HepG2 (cell line): ENCODE measurements around the gene TACC3.

Experiments
- ATF6 ChIP-seq: sonication (generic); formaldehyde crosslinking; conservative IDR thresholded peaks from 2 replicates; pipeline ENCODE4 v1.4.0; 2020; ENCODE audit warnings: missing genetic modification reagents
- CAMTA2 ChIP-seq: sonication (generic); formaldehyde crosslinking; IDR thresholded peaks from 2 replicates; pipeline ENCODE4 v1.4.0; 2020; ENCODE audit warnings: mild to moderate bottlenecking, missing genetic modification reagents, borderline replicate concordance
- CEBPB ChIP-seq: IDR thresholded peaks from 2 replicates; pipeline ENCODE4 v1.6.1; 2011; ENCODE audit warnings: low read depth, low read length, improper control_type of control experiment, borderline replicate concordance
- CTCF ChIP-seq: sonication (generic); formaldehyde crosslinking; IDR thresholded peaks from 2 replicates; pipeline ENCODE4 v1.5.0; 2020; ENCODE audit warnings: mild to moderate bottlenecking, missing genetic modification reagents, moderate library complexity
- ETV6 ChIP-seq: sonication (generic); formaldehyde crosslinking; conservative IDR thresholded peaks from 2 replicates; pipeline ENCODE4 v1.4.0; 2020; ENCODE audit warnings: missing genetic modification reagents
- GZF1 ChIP-seq: sonication (generic); formaldehyde crosslinking; IDR thresholded peaks from 2 replicates; pipeline ENCODE4 v1.5.1; 2020; ENCODE audit warnings: mild to moderate bottlenecking, missing genetic modification reagents
- IRF2 ChIP-seq: IDR thresholded peaks from 2 replicates; pipeline ENCODE4 v1.6.1; 2018; ENCODE audit warnings: missing genetic modification reagents, missing compliant biosample characterization
- KDM5A ChIP-seq: fragments of 200-600 bp; sonication (generic); IDR thresholded peaks from 2 replicates; pipeline ENCODE4 v1.7.0; 2018; ENCODE audit warnings: antibody characterized with exemption, mild to moderate bottlenecking, low read length, borderline replicate concordance
- RAD21 ChIP-seq: fragments of 450-650 bp; formaldehyde crosslinking; IDR thresholded peaks from 2 replicates; pipeline ENCODE4 v1.5.0; 2020; ENCODE audit warnings: mild to moderate bottlenecking
- SP1 ChIP-seq, 2 experiments: fragments of 450-650 bp in 1 of 2; sonication (generic) in 1 of 2; formaldehyde crosslinking in 1 of 2; IDR thresholded peaks; 2 replicates each; pipeline versions ENCODE4 v1.4.0 to v1.6.1; 2016 to 2020; ENCODE audit warnings: missing genetic modification reagents in 1 of 2
- ZNF746 ChIP-seq: sonication (generic); formaldehyde crosslinking; IDR thresholded peaks from 2 replicates; pipeline ENCODE4 v1.8.0; 2022; ENCODE audit warnings: mild to moderate bottlenecking, missing genetic modification reagents

GRCh38 chr4:1754336-1754735 is 33.0 kb downstream of the TACC3 start:
- no peak for TF ChIP-seq CEBPB
- no peak for TF ChIP-seq KDM5A
- no peak for TF ChIP-seq SP1 (IDR thresholded peaks at IDR 0.05)
- no peak for TF ChIP-seq SP1 (CRISPR knock-in tag; IDR thresholded peaks at IDR 0.05)
- no peak for TF ChIP-seq ETV6 (CRISPR knock-in tag)
- TF ChIP-seq RAD21 (CRISPR knock-in tag), result no peak
- no peak for TF ChIP-seq ZNF746 (CRISPR knock-in tag)
- no peak for TF ChIP-seq GZF1 (CRISPR knock-in tag)
- no peak for TF ChIP-seq ATF6 (CRISPR knock-in tag)
- no peak for TF ChIP-seq IRF2
- TF ChIP-seq CAMTA2 (CRISPR knock-in tag), result no peak
- TF ChIP-seq CTCF, result no peak
